Measurements from ENCODE around the gene PSMC3. TPM values are rescaled to one million over a fixed set of nuclear protein-coding genes. Genes with fewer than 3 reads are reported as not detected.

PSMC3 gene
- total RNA-seq, 1 experiment from 2014 or later: 179 TPM

GRCh38 chr11:47376107-47376524, 50.1 kb downstream of the PSMC3 start:
- H2BK12ac ChIP-seq (ENCODE audit: insufficient read length, low read depth, low read length): no peak overlapping the region

More at GRCh38 chr11:47376107-47376524, 50.1 kb downstream of the PSMC3 start:
- no peak overlapping the region for H3T11ph ChIP-seq (ENCODE audit: low read length)
- H3K4me1 ChIP-seq (ENCODE audit: insufficient read depth, low read length): no peaks in the 10 kb centered on the region
- no peak overlapping the region for H4K8ac ChIP-seq (replicated peaks; ENCODE audit: insufficient read length, low read depth, low read length)
- no peak overlapping the region for H2BK5ac ChIP-seq (ENCODE audit: insufficient read length, low read length)
- H3K23me2 ChIP-seq (ENCODE audit: insufficient read length, low read depth, low read length, poor library complexity, severe bottlenecking): no peaks in the 10 kb centered on the region
- H2BK20ac ChIP-seq (ENCODE audit: low read depth, low read length, poor library complexity, severe bottlenecking): no peak overlapping the region
- H2AFZ ChIP-seq (ENCODE audit: low read length): no peak overlapping the region
- H4K91ac ChIP-seq (ENCODE audit: insufficient read length, low read depth, low read length): no peak overlapping the region
- H3K79me1 ChIP-seq (ENCODE audit: insufficient read depth, low read depth, low read length, poor library complexity, severe bottlenecking): no peaks in the 10 kb centered on the region
- no peaks in the 10 kb centered on the region for H4K20me1 ChIP-seq (ENCODE audit: control insufficient read depth, insufficient read depth, insufficient read length)
- TF ChIP-seq, protein P1, sequence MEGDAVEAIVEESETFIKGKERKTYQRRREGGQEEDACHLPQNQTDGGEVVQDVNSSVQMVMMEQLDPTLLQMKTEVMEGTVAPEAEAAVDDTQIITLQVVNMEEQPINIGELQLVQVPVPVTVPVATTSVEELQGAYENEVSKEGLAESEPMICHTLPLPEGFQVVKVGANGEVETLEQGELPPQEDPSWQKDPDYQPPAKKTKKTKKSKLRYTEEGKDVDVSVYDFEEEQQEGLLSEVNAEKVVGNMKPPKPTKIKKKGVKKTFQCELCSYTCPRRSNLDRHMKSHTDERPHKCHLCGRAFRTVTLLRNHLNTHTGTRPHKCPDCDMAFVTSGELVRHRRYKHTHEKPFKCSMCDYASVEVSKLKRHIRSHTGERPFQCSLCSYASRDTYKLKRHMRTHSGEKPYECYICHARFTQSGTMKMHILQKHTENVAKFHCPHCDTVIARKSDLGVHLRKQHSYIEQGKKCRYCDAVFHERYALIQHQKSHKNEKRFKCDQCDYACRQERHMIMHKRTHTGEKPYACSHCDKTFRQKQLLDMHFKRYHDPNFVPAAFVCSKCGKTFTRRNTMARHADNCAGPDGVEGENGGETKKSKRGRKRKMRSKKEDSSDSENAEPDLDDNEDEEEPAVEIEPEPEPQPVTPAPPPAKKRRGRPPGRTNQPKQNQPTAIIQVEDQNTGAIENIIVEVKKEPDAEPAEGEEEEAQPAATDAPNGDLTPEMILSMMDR (conservative IDR thresholded peaks at IDR 0.05): no peak
- no peak overlapping the region for H4K5ac ChIP-seq (ENCODE audit: insufficient read length, low read depth, low read length)
- Mint-ChIP-seq H3K4me1 (peaks cover 3 to 4% of the 10 kb centered on the region in 2 experiments; a peak in 3 of 4 replicates), H3K4me3 (no peak overlapping the region), H3K27me3 (ENCODE audit: low read depth) (no peaks in the 10 kb centered on the region), H3K27ac (peak overlapping the region in 1 of 3 experiments; percentile 8; a peak in 2 of 7 replicates), H3K9me3 (no peaks in the 10 kb centered on the region), H3K36me3 (ENCODE audit: insufficient read depth in 1 of 3, low read depth in 3 of 3) (no peaks in the 10 kb centered on the region)
- H3K27me3 ChIP-seq (ENCODE audit: insufficient read depth, low read length): no peaks in the 10 kb centered on the region
- no peak overlapping the region for H3K27ac ChIP-seq (ENCODE audit: insufficient read length, low read depth, low read length)
- H3K79me2 ChIP-seq (ENCODE audit: insufficient read depth, low read length): no peaks in the 10 kb centered on the region
- H3K4ac ChIP-seq (ENCODE audit: low read depth, low read length): no peak overlapping the region
- no peak overlapping the region for H2AK5ac ChIP-seq (ENCODE audit: insufficient read length, low read length)
- no peak overlapping the region for H2BK15ac ChIP-seq (ENCODE audit: low read depth, low read length)
- no peak overlapping the region for H3K9ac ChIP-seq (ENCODE audit: extremely low read depth, insufficient read length, low read length)
- H3K4me2 ChIP-seq (ENCODE audit: insufficient read depth, insufficient read length, low read length): no peak overlapping the region
- no peak overlapping the region for H3K23ac ChIP-seq (ENCODE audit: insufficient read length, low read depth, low read length)
- no CpG with 5 or more reads among the region's 8 CpGs for WGBS (ENCODE audit: extremely low coverage, insufficient read length, low lambda C conversion rate)
- no peak overlapping the region for H3K56ac ChIP-seq (ENCODE audit: insufficient read length, low read depth, low read length)
- no peak for DNase-seq
- H3K18ac ChIP-seq (ENCODE audit: insufficient read length, low read depth, low read length): no peak overlapping the region
- no peaks in the 10 kb centered on the region for H3K9me3 ChIP-seq (ENCODE audit: control insufficient read depth, low read depth, low read length)
- H3K14ac ChIP-seq (ENCODE audit: insufficient read depth, low read length): no peak overlapping the region
- H2BK120ac ChIP-seq (ENCODE audit: low read depth, low read length, poor library complexity, severe bottlenecking): no peak overlapping the region
